GM19328 (cell line): ENCODE data around the gene NES.
"Not testable (repeated sequence)": the region's sequence is repeated elsewhere in the genome, so short reads cannot be mapped to it uniquely, and the experiment has no call there.

Experiments used
- ATAC-seq: cut with Tn5 transposase; IDR thresholded peaks from one replicate; pipeline ENCODE4 v1.9.1; 2021; ENCODE audit warnings: mild to moderate bottlenecking, moderate library complexity; ENCODE audit not compliant: unreplicated experiment

The NES gene

GRCh38 chr1:156647351-156647750, 29.9 kb downstream of the NES start:
- ATAC-seq: no peak

GRCh38 chr1:156646738-156647211, 30.4 kb downstream of the NES start:
- ATAC-seq: no peak

- ATAC-seq: no peak
Observed at GRCh38 chr1:156645666-156646065, 31.5 kb downstream of the NES start.

- ATAC-seq: no peak
Observed at GRCh38 chr1:156645056-156645455, 32.2 kb downstream of the NES start.

- no peak for ATAC-seq
Observed at GRCh38 chr1:156644640-156645039, 32.6 kb downstream of the NES start.

- no peak for ATAC-seq
Observed at GRCh38 chr1:156644146-156644545, 33.1 kb downstream of the NES start.

GRCh38 chr1:156643778-156644092, 33.5 kb downstream of the NES start:
- no peak for ATAC-seq

- no peak for ATAC-seq
Observed at GRCh38 chr1:156643049-156643777, 34.0 kb downstream of the NES start.

- ATAC-seq: no peak
Observed at GRCh38 chr1:156642265-156643048, 34.8 kb downstream of the NES start.

GRCh38 chr1:156641761-156642264, 35.4 kb downstream of the NES start, which contains the start of gene BCAN:
TSS of gene BCAN (plus strand) at chr1:156642117. CDS start at chr1:156646055, 3,938 bp downstream.
- ATAC-seq: no peak

- ATAC-seq: no peak
Observed at GRCh38 chr1:156640842-156641706, 36.1 kb downstream of the NES start.

- no peak for ATAC-seq
Observed at GRCh38 chr1:156639601-156640101, 37.6 kb downstream of the NES start.

- no peak for ATAC-seq
Observed at GRCh38 chr1:156638189-156638985, 38.8 kb downstream of the NES start.

- ATAC-seq: no peak
Observed at GRCh38 chr1:156632355-156632754, 44.9 kb downstream of the NES start.

- ATAC-seq: not testable (repeated sequence)
Observed at GRCh38 chr1:156631152-156631551, 46.1 kb downstream of the NES start.

- no peak for ATAC-seq
Observed at GRCh38 chr1:156629823-156630449, 47.3 kb downstream of the NES start.

GRCh38 chr1:156627313-156627880, 49.8 kb downstream of the NES start:
- ATAC-seq: no peak

- ATAC-seq: no peak
Observed at GRCh38 chr1:156626079-156626438, 51.1 kb downstream of the NES start.

GRCh38 chr1:156625436-156626078, 51.6 kb downstream of the NES start:
- no peak for ATAC-seq
